ENCODE data around the gene PNPLA3.

PNPLA3 gene

DNA sequence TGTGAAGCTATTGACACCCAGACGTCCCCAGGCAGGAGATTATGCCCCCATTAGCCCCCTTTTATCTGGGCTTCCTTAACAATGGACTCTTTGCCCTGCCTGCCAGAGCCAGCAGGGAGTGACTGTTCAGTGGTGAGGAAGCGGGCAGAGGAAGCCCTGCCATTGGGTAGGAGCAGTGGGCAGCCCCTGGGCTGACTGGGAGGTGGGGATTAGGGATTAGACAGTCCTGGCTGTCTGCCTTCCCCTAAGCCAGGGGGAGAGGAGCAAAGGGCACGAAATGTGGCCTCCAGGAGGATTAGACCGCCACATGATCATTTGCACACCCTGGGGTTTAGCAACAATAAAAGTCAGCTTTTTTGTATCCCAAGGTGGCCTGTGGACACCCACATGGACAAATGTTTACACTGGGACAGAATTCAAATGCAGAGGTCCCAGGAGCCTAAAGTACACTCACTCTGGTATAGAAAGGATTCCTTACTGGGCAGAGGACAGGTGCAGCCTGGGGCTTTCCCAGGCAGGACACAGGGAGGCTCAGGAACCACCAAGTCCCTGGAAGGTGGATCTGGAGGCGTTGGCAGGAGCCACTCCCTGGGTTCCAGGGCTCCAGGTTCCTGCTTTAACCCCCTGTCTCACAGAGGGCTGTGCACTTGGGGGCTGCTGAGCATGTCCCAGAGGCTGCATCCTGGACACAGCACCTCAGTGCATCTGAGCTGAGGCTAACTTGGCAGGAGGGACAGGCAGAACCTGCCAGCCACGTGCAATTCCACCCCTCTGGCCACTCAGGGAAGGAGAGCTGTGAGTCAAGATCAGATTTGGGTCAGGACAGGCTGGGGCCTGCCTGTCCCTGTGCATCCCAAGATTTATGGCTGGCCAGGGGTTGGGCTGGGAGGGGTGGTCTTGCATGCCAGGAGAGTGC lies 2.1 kb downstream of the PNPLA3 start:
- DNase-seq = no peak

DNA sequence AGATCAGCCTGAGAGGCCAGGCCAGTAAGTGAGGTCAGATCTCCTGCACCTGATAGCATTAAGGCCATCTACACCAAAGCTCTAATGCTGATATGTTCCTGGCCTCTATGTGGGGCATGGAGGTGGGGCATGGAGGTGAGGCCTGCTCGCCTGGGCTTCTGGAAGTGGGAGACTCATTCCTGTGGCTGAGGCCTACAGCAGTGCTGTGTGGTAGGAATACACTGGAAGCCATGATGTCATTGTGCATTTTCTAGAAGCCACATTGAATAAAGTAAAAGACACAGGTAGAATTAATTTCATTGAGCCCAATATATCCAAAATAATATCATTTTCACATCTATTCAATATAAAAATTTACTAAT lies 2.7 kb downstream of the PNPLA3 start:
- DNase-seq = no peak

DNA sequence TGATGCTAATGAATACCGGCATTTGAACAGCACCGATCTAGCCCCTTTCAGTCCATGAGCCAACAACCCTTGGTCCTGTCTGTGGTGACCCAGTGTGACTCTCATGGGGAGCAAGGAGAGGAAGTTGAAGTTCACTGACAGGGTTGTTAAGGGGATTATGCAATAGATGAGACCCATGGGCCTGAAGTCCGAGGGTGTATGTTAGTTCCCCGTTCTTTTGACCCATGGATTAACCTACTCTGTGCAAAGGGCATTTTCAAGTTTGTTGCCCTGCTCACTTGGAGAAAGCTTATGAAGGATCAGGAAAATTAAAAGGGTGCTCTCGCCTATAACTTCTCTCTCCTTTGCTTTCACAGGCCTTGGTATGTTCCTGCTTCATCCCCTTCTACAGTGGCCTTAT lies 4.9 kb downstream of the PNPLA3 start:
- DNase-seq = no peak

DNA sequence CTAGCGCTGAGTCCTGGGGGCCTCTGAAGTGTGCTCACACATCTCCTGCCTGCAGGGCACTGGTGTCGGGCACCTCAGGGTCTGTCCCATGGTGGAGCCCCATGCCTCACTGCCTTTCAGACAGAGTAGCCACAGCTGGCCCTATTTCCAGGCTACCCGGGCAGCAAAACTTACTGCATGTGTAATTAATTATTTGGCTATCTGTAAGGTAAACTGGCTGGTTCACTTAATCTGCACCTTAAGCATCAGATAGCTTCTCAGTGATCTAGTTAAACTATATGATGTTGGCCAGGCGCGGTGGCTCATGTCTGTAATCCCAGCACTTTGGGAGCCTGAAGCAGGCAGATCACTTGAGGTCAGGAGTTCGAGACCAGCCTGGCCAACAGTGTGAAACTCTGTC lies 5.3 kb downstream of the PNPLA3 start:
- no peak for DNase-seq

DNA sequence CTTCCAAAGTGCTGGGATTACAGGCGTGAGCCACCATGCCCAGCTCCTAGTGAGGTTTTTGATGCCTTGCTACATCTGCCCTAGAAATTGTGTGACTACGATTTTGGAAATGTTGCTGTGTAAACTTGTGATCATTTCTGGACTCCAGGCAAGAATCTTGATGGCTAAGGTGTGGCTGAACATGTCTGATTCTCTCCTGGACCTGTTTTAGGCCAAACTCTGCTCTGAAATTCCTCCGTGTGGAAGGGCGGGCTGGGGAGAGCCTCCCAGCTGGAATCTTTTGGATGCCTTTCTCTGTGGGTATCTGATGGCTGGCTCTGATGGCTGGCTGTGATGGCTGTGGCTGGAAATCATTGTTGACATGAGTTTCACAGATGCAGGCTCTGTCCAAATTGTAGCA lies 8.2 kb downstream of the PNPLA3 start:
- DNase-seq = no peak

DNA sequence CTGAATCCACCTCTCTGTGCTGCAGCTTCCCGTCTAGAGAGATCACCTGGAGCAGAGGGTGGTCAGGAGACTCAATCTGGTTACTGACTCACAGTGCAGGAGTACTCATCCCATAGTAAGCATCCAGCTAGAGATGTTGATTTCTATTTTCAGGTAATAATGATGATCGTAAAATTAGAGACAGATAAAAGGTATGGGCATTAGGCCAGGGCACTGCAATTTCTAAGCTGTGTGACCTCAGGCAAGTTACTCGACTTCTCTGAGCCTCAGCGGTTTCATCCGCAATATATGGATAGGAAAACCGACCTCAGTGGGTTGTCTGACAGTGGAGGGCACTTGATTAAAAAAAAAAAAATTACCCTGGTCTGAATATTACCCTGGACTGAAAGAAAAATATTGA lies 17.8 kb downstream of the PNPLA3 start:
- DNase-seq = no peak

DNA sequence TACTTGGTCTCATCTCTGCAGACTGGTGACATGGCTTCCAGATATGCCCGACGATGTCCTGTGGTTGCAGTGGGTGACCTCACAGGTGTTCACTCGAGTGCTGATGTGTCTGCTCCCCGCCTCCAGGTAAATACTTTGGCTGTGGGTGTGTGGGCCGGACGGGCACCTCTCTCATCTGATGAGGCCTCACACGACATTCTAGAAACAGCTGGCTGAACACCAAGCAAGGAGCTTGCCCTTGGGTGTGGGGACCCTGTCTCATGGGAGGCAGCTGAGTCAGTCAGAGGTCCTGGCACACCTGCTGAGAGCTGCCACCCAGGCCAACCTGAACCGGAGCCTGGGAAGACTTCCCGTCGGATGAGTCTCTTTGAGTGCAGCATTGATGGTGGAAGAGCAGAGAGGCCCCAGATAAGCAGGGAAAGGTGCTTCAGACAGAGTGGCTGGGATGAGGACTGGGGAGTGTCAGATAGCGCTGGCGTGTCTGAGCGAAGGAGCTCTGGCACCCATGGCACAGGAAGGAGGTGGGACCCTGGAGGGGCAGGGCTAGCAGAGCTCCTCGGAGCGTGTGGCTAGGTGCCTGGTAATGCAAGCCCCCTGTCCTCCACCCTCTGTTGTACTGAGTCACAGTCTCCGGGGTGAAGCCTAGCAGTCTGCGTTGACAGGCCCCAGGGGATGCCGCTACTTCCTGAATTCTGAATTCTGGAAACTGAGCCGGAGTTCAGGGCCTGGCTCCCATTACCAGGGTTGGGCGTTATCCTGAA lies 21.2 kb downstream of the PNPLA3 start:
- DNase-seq = no peak

DNA sequence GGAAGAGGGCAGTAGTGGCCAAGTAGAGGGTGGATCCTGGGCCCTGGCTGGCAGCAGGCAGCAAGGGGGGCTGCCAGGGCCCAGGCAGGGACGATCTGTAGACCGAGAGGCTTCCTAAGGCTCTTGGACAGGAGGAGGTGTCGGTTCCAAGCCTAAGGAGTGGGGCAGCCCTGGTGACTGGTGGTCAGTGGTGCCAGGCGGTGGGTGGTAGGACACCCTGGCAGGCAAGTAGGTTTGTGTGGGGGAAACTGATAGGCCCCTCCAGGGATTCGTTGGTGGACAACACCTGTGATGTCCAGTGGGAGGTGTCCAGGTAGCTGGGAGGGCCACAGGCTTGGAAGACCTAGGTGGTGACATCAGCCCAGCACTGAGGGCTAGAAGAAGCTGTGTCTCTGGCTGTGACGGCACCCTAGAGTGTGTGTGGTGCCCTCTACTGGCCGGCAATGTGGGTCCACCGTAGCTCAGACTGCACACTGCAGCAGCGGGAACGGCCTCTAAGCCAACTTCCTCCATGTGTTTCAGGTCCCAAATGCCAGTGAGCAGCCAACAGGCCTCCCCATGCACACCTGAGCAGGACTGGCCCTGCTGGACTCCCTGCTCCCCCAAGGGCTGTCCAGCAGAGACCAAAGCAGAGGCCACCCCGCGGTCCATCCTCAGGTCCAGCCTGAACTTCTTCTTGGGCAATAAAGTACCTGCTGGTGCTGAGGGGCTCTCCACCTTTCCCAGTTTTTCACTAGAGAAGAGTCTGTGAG lies 22.2 kb downstream of the PNPLA3 start:
- DNase-seq = peak in 5 of 6 experiments; percentile 29 to 36 (median 34)

DNA sequence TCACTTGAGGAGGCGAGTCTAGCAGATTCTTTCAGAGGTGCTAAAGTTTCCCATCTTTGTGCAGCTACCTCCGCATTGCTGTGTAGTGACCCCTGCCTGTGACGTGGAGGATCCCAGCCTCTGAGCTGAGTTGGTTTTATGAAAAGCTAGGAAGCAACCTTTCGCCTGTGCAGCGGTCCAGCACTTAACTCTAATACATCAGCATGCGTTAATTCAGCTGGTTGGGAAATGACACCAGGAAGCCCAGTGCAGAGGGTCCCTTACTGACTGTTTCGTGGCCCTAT lies 22.7 kb downstream of the PNPLA3 start:
- no peak for DNase-seq

DNA sequence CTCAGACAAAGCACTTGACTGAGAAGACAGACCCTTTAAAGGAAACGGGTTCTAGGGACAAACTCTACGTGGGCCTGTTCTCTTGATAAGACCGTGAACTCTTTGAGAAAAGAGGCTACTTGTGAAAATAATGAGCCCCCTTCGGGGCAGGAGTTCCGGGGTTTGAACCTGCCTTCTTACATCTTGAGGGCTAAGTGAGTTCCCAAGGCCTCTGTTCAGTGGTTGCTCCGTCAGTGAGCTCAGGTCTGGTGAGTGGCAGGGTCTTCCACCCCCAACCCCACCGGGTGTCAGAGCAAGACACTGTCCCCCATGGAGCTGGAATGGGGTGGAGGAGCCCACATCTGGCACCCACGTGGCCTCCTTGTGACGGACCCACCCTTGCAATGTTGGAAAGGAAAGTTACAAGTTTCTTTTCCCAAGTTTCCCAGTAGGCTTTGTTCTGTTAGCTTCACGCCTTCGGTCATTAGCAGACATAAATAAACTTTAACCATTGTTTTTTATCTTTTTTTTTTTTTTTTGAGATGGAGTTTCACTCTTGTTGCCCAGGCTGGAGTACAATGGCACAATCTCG lies 25.3 kb downstream of the PNPLA3 start:
- DNase-seq = no peak

DNA sequence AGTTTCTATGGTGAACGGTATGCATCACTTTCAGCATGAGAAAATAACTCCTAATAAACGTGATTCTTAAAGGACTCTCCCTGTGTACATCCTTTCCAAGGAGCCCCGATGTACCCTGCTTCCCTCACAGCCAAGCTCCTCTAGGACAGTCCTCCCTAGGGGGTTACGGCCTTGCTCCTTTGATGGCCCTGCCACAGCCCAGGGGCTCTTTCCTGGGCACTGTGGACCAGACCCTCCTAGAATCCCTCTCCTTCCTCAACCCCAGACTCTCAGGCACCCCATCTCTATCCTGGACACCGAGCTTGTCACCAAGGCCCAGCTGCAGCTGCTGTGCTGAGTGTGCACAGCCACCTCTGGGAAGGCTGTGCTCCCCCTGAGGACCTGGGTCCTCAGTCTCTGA lies 27.8 kb downstream of the PNPLA3 start:
- DNase-seq = no peak

DNA sequence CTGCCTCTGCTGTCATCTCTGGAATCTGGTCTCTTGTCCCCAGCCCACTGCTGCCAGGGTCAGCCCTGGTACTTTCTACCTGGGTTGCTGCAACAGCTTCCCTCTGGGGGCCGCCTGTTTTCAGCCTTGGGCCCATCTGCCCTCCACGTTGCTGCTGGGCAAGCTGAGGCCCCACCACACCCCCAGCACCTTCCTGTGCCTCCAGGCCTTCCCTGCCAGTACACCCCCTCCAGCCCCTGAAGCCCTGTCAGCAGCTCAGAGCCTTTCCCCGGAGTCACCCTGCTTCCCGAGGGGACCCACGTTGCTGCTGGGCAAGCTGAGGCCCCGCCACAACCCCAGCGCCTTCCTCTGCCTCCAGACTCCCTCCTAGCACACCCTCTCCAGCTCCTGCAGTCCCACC lies 28.4 kb downstream of the PNPLA3 start:
- DNase-seq = no peak

DNA sequence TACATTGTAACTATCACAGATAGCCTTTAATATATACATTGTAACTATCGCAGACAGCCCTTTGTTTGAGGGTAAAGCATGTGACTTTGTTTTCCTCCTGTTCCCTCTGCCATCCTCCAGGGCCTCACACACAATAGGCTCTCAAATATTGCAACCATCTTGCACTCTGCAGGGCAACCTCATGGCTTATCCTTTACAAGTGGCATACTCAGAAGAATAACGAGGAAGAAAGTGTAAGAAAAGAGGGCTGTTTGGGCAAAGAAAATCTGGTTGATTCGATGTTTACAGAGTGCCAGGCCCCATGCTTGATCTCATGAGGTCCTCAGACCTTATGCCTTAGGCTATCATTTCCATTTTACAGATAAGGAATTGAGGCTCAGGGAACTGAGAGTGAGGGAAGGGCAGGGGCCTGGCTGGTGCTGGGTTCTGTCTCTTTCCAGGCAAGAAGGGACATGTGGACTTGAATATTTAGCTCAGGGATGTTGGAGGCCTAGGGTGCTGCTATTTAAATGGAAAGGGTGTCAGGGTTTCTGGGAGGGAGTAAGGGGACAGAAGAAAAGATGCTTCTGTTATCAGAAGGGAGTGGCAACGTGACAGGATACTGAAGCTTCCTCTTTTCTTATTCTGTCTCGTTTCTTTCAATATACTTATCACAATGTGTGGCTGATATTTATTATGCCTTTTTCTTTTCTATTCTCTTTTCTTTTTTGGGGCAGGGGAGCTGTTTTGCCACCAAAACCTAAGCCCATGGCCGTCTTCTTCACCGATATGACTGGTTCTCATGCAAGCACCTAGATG lies 30.6 kb downstream of the PNPLA3 start:
- DNase-seq = no peak

DNA sequence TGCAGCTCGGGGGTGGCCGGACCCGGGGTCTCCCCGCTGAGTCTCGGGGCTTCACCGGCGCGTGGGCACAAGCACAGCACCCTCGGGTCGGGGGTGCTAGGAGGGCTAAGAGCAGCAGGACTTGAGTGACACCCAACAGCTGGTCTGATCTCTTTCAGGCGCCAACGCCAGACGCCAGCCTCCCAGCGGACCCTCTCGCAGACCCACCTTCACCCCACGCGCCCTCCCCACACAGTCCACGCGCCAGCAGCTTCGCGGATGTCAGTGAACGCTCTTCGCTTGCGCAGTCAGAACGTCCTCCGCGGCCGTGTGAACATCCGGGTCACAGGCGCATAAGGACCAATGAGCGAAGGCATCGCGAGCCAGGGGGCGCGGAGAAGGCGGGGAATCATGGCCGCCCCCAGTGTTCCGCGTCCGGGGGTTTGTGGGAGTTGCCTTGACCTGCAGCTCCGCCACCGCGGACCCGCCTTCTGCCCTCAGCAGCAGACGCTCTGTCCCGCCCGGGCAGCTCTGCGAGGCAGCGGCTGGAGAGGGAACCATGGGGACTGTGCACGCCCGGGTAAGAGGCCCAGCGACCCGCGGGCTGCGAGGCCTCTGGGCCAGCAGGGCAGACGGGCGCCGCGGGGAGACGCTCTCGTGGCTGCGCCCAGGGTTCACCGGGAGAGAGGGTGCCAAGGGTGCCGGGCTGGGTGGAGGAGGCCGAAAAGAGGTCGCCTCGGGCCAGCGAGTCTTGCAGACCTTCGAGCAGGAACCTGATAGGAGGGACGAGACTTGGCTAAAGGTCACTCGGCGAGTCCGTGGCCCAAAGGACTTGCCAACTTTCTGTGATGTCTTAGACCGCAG lies 31.7 kb downstream of the PNPLA3 start, which contains the start of gene SAMM50:
SAMM50 (plus strand) TSS at position 403 of the 843 bp plus-strand sequence; CDS start at position 539, 136 bp downstream.
- peak; percentile 82 to 88 (median 85) for DNase-seq

DNA sequence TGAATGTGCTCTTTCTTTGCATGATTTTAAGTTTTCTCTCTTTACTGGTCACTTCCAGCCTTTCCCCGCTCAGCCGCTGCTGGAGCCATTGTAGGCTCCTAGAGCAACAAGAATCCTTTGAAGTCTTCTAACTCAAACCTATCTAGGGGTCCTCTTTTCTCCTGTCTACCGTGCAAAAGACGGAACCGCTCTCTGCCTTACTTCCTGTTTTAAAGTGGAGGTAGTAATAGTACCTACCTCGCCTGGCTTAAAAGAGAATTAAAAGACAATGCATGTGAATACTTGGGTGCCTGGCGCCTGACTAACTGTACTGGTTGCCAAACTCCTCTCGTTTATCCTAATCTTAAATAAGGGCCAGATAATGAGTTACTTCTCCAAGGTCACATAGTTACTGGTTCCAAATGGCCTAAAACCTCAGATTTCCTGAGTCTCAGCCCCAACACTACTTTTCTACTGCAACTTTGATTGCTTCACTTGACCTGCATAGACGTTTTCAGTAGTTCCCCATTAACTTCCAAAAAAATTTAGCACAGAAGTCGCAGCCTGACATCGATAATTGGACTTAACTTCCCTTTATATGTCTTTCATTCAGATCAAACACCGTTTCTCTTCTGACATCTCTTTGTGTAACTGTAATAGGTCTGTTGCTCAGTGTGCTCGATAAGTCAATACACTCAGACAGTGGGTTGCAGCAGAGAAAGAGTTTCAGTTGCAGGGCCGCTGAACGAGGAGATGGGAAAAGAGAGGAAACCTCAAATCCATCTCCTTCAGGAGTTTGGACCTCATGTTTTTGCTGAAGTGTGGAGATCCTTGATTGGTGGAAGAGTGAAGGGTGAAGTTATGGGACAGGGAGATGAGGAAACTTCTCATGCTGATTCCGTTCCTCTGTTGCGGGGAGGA lies 32.5 kb downstream of the PNPLA3 start:
- peak in 1 of 6 experiments; percentile 40 for DNase-seq

DNA sequence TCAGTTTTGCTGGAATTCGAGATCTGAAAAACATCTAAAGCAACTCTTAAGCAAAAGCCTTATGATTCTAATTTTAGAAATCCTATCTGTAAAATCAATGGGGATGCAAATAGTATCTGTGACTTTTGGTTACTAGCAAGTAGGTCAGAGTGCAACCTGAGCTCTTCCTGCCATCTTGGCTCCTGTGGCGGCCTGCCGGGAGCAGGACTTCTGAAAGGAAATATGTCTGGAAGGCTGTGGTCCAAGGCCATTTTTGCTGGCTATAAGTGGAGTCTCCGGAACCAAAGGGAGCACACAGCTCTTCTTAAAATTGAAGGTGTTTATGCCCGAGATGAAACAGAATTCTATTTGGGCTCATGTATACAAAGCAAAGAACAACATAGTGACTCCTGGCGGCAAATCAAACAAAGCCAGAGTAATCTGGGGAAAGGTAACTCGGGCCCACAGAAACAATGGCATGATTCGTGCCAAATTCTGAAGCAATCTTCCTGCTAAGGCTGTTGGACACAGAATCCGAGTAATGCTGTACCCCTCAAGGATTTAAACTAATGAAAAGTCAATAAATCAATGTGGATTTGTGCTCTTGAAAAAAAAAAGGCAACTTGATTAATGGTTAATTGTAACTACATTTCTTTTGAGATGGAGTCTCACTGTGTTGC lies 33.3 kb downstream of the PNPLA3 start:
- DNase-seq = no peak

DNA sequence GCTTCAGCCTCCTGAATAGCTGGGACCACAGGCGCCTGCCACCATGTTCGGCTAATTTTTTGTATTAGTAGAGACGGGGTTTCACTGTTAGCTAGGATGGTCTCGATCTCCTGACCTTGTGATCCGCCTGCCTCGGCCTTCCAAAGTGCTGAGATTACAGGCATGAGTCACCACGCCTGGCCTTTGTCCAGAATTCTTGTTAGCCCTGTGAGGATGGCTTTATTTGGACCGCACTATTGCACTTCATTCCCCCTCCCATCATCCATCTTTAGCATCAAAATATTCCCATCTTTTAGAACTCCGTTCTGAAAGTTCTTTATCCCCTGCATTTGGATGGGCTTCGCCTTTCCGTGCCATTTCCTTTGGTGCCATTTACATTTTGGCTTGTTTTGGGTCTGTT lies 34.3 kb downstream of the PNPLA3 start:
- DNase-seq = no peak

DNA sequence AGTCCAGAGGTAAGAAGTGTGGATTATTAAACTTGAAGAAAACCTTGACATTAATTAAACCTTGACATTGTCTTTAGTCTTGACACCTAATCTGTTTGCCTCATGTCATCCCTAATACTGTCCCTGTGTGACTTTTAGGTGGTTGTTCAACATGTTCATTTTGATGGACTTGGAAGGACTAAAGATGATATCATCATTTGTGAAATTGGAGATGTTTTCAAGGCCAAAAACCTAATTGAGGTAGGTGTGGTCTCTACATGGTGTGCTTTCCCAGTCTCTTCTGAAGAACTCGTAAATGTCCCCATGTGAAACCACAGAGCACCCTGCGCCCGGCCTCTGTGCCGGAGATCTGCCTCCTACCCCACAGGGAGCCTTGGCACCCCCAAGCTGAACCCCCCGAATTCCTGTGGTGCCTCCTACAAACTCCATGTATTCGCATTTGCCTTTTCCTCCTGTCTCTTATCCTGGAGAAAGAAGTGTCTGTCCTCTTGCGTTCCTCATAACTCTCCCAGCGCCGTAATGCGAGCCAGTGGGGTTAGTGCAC lies 40.8 kb downstream of the PNPLA3 start:
- DNase-seq = no peak

DNA sequence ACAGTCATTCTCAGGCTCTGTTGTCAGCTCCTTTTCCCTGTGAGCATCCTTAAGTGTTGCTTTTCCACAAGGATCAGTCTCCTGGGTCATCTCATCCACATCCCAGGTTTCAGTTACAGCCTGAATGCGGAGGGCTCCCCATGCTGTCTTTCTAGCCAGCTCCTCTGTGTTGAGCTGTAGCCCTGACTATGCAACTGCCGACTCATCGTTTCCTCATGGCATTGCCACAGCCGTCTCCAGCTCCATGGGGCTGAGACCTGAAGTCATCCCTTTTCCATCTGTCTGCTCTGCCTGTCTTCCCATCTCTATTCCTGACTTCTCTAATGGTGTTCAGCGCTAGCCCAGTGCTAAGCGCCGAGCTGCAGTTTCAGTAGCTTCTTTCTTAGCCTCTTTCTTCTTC lies 43.5 kb downstream of the PNPLA3 start:
- no peak for DNase-seq

Data from stimulated activated naive CD4-positive, alpha-beta T cell (primary cell).